ENCODE results near the gene GALNT4.

The GALNT4 gene

GRCh38 chr12:89494411-89495231 is 30.0 kb downstream of the GALNT4 start:
- CTCF ChIA-PET = no interaction called here
- DNase-seq (ENCODE audit: extremely low spot score) = no peak

GRCh38 chr12:89493670-89494302 is 30.8 kb downstream of the GALNT4 start:
- POLR2A ChIA-PET = no interaction called here
- TF ChIP-seq NFRKB (IDR thresholded peaks at IDR 0.05) (no peak), ARNT (IDR thresholded peaks at IDR 0.05) (no peak), BHLHE40 (IDR thresholded peaks at IDR 0.05; ENCODE audit: borderline replicate concordance) (no peak), SP1 (IDR thresholded peaks at IDR 0.05) (no peak), L3MBTL2 (conservative IDR thresholded peaks at IDR 0.05) (no peak), FOXK2 (IDR thresholded peaks at IDR 0.05) (no peak), TARDBP (IDR thresholded peaks at IDR 0.05) (no peak), CTBP1 (IDR thresholded peaks at IDR 0.05; ENCODE audit: borderline replicate concordance) (no peak), ZNF384 (IDR thresholded peaks at IDR 0.05) (no peak), HDGF (IDR thresholded peaks at IDR 0.05; ENCODE audit: borderline replicate concordance) (no peak), ELF4 (IDR thresholded peaks at IDR 0.05) (no peak), FOXA1 (IDR thresholded peaks at IDR 0.05) (no peak), LEF1 (IDR thresholded peaks at IDR 0.05; ENCODE audit: borderline replicate concordance) (no peak), PKNOX1 (IDR thresholded peaks at IDR 0.05) (no peak), SUZ12 (IDR thresholded peaks at IDR 0.05) (no peak), FOXM1 (IDR thresholded peaks at IDR 0.05; ENCODE audit: borderline replicate concordance) (no peak)
- CTCF ChIA-PET = no interaction called here
- DNase-seq (ENCODE audit: extremely low spot score) = no peak

More at GRCh38 chr12:89494411-89495231, 30.0 kb downstream of the GALNT4 start:
- TF ChIP-seq LEF1 (IDR thresholded peaks at IDR 0.05; ENCODE audit: borderline replicate concordance) = no peak
- no peak for TF ChIP-seq ZNF384 (IDR thresholded peaks at IDR 0.05)
- TF ChIP-seq PKNOX1 (IDR thresholded peaks at IDR 0.05) = no peak
- TF ChIP-seq ARNT (IDR thresholded peaks at IDR 0.05) = no peak
- TF ChIP-seq L3MBTL2 (conservative IDR thresholded peaks at IDR 0.05) = no peak
- no peak for TF ChIP-seq FOXM1 (IDR thresholded peaks at IDR 0.05; ENCODE audit: borderline replicate concordance)
- no peak for TF ChIP-seq HDGF (IDR thresholded peaks at IDR 0.05; ENCODE audit: borderline replicate concordance)
- no peak for TF ChIP-seq FOXA1 (IDR thresholded peaks at IDR 0.05)
- no peak for TF ChIP-seq ELF4 (IDR thresholded peaks at IDR 0.05)
- no peak for TF ChIP-seq NFRKB (IDR thresholded peaks at IDR 0.05)
- no peak for TF ChIP-seq FOXK2 (IDR thresholded peaks at IDR 0.05)
- no peak for TF ChIP-seq SUZ12 (IDR thresholded peaks at IDR 0.05)
- no peak for TF ChIP-seq TARDBP (IDR thresholded peaks at IDR 0.05)
- POLR2A ChIA-PET = no interaction called here

- TF ChIP-seq SUZ12 (IDR thresholded peaks at IDR 0.05) (no peak), FOXK2 (IDR thresholded peaks at IDR 0.05) (no peak), BHLHE40 (IDR thresholded peaks at IDR 0.05; ENCODE audit: borderline replicate concordance) (no peak), CTBP1 (IDR thresholded peaks at IDR 0.05; ENCODE audit: borderline replicate concordance) (no peak), LEF1 (IDR thresholded peaks at IDR 0.05; ENCODE audit: borderline replicate concordance) (no peak), HDGF (IDR thresholded peaks at IDR 0.05; ENCODE audit: borderline replicate concordance) (no peak), ELF4 (IDR thresholded peaks at IDR 0.05) (no peak), L3MBTL2 (conservative IDR thresholded peaks at IDR 0.05) (no peak), FOXA1 (IDR thresholded peaks at IDR 0.05) (no peak)
- DNase-seq (ENCODE audit: extremely low spot score) = no peak
- ChIA-PET POLR2A (no interaction called here), CTCF (interaction anchor here (0.6 kb wide), 1 partner anchor 939 kb away, joined by 4 read pairs; no protein-coding TSS in a partner anchor)
Measured at GRCh38 chr12:89492883-89493282, 31.7 kb downstream of the GALNT4 start.

GRCh38 chr12:89490922-89491321 is 33.7 kb downstream of the GALNT4 start:
- no peak for TF ChIP-seq L3MBTL2 (conservative IDR thresholded peaks at IDR 0.05)
- no peak for TF ChIP-seq SP1 (IDR thresholded peaks at IDR 0.05)
- no peak for TF ChIP-seq TARDBP (IDR thresholded peaks at IDR 0.05)
- TF ChIP-seq LEF1 (IDR thresholded peaks at IDR 0.05; ENCODE audit: borderline replicate concordance) = no peak
- no peak for TF ChIP-seq SUZ12 (IDR thresholded peaks at IDR 0.05)
- no peak for TF ChIP-seq HDGF (IDR thresholded peaks at IDR 0.05; ENCODE audit: borderline replicate concordance)
- no peak for TF ChIP-seq FOXA1 (IDR thresholded peaks at IDR 0.05)
- TF ChIP-seq NFRKB (IDR thresholded peaks at IDR 0.05) = no peak
- no peak for TF ChIP-seq ELF4 (IDR thresholded peaks at IDR 0.05)
- TF ChIP-seq PKNOX1 (IDR thresholded peaks at IDR 0.05) = no peak
- no peak for TF ChIP-seq FOXK2 (IDR thresholded peaks at IDR 0.05)
- no peak for TF ChIP-seq FOXM1 (IDR thresholded peaks at IDR 0.05; ENCODE audit: borderline replicate concordance)
- TF ChIP-seq ARNT (IDR thresholded peaks at IDR 0.05) = no peak
- no peak for TF ChIP-seq ZNF384 (IDR thresholded peaks at IDR 0.05)
- no peak for TF ChIP-seq CTBP1 (IDR thresholded peaks at IDR 0.05; ENCODE audit: borderline replicate concordance)
- no peak for TF ChIP-seq BHLHE40 (IDR thresholded peaks at IDR 0.05; ENCODE audit: borderline replicate concordance)
- ChIA-PET CTCF (no interaction called here), POLR2A (no interaction called here)
- no peak for DNase-seq (ENCODE audit: extremely low spot score)

GRCh38 chr12:89486264-89486663 is 38.3 kb downstream of the GALNT4 start:
- no peak for TF ChIP-seq SP1 (IDR thresholded peaks at IDR 0.05)
- TF ChIP-seq HDGF (IDR thresholded peaks at IDR 0.05; ENCODE audit: borderline replicate concordance) = no peak
- no peak for TF ChIP-seq PKNOX1 (IDR thresholded peaks at IDR 0.05)
- TF ChIP-seq FOXA1 (IDR thresholded peaks at IDR 0.05) = no peak
- TF ChIP-seq CTBP1 (IDR thresholded peaks at IDR 0.05; ENCODE audit: borderline replicate concordance) = no peak
- TF ChIP-seq NFRKB (IDR thresholded peaks at IDR 0.05) = no peak
- no peak for TF ChIP-seq SUZ12 (IDR thresholded peaks at IDR 0.05)
- no peak for TF ChIP-seq ZNF384 (IDR thresholded peaks at IDR 0.05)
- TF ChIP-seq TARDBP (IDR thresholded peaks at IDR 0.05) = no peak
- no peak for TF ChIP-seq L3MBTL2 (conservative IDR thresholded peaks at IDR 0.05)
- no peak for TF ChIP-seq LEF1 (IDR thresholded peaks at IDR 0.05; ENCODE audit: borderline replicate concordance)
- no peak for TF ChIP-seq ARNT (IDR thresholded peaks at IDR 0.05)
- TF ChIP-seq ELF4 (IDR thresholded peaks at IDR 0.05) = no peak
- no peak for TF ChIP-seq BHLHE40 (IDR thresholded peaks at IDR 0.05; ENCODE audit: borderline replicate concordance)
- no peak for TF ChIP-seq FOXK2 (IDR thresholded peaks at IDR 0.05)
- no peak for TF ChIP-seq FOXM1 (IDR thresholded peaks at IDR 0.05; ENCODE audit: borderline replicate concordance)
- POLR2A ChIA-PET = no interaction called here
- DNase-seq (ENCODE audit: extremely low spot score) = no peak
- CTCF ChIA-PET = no interaction called here

Measured in HEK293T (cell line).